IPS DF 19.7 (cell line): ENCODE results near the gene PHF12.
"Not testable (repeated sequence)": the region's sequence is repeated elsewhere in the genome, so short reads cannot be mapped to it uniquely, and the experiment has no call there.

ENCODE experiments used
- DNase-seq: peaks from one replicate; pipeline ENCODE4 v3.0.0-alpha.2; 2013; ENCODE audit warnings: low read depth, low spot score

Gene PHF12

DNA sequence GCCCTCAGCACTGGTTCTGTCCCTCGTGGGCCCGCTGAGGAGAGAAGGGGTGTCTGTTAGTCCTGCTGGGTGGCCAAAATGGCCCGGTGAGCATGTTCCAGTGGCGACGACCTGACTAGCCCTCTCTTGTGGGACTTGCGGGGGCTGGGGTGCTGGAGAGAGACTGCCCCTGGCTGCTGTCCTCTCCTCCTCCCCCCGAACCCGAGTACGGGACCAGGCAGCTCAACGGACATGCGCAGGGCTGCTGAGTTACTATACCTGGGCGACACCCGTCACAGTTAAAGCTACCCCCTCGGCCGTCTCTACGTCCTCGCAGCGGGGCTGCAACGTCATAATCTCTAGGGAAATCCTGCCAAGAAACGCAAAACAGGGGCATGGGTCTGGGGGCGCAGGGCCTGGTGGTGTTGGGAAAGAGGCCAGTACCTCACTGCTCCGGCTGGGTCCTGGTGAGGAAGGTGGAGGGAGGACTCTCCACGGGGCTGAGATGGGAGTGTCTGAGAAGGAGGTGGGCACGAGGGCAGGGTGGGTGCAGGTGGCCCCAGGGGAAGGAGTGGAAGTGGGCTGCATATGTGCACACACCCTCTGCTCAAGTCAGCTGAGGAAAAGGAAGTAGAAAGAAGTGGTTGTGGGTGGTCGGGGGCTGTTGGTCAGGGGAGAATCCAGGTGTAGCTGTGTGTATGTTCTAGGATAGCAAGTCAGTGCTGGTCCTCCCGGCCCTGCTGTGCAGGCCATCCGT lies 67.2 kb downstream of the PHF12 start:
- no peak for DNase-seq

GRCh38 chr17:28882154-28882895 lies 69.0 kb downstream of the PHF12 start:
- DNase-seq: no peak

- DNase-seq: no peak
Observed at GRCh38 chr17:28881533-28882056, 69.7 kb downstream of the PHF12 start.

DNA sequence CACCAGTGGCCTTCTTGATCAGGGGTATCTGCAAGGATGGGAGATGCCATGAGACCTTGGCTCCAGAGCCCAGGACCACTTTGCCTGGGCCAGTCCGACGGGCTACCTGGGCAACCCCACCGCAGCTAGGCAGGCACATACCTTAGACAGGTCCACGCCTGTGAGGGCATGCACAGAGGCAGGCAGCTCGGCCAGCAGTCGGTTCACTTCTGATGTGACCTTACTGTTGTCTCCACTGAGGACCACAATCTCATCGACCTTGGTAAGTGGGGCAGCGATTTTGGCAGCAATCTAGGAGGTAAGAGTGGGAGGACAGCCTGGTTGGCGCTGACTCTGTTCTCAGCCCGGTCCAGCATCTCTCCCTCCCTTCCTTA lies 70.8 kb downstream of the PHF12 start:
- DNase-seq: no peak

DNA sequence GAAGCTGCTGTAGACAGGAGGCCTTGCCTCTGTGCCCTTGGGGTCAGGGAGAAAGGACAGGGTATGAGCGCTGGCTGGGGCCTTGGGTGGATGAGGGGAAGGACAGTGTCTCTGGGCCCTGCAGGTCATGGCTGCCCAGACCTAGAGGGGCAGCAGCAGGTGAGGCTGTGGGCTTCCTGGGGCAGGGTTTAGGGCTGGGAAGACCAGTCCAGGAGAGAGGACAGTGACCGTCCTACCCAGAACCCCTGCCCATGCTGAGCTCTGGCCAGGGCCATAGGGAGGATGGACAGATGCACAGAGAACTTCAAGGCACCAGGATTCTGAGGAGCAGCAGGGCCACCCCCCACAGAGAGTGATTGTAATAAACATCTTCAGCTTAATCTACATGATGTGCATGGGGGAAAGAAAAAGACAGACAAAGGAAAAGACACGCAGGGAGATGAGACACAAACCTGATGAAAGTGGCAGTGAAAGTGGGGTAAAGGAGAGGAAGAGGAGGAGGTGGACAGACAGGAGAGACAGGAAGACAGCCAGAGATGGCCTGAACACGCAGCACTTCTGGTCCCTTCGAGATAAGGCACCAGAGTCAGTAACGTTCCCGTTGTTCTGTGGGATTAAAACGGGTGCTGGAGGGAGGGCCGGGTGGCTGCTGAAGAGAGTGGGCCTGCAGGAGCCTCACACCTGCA lies 71.3 kb downstream of the PHF12 start:
- DNase-seq: no peak

GRCh38 chr17:28878981-28879380 lies 72.3 kb downstream of the PHF12 start:
- DNase-seq: peak; percentile 71

DNA sequence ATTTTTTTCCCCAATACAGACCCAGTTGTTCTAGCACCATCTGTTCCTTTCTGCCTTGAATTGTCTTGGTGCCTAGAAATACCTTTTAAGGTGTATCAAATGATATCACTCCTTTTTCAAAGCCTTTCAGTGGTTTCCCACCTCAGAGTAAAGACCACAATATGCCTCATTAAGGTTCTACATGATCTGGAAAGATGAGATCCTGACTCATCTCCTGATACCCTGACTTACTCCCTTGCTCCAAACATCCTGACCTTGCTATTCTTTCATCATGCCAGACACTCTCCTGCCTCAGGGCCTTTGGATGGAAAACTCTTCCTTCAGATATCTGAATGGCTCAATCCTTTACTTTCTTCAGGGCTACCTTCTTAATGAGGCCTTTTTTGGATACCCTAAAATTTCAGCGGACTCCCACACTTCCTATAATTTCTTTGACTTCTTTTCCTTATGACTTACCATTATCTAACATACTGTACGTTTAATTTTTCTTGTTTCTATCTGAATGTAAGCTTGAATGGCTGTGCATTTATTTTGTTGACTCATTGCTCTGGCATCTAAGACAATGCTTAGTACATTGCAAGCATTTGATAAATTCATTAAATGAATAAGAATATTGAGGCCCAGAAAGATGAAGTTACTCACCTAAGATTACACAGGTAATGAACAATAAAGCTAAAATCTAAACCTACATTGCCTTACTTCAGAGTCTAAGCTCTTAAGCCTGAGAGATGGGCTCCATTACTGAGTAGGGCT lies 73.0 kb downstream of the PHF12 start:
- no peak for DNase-seq

GRCh38 chr17:28877150-28877711 lies 74.1 kb downstream of the PHF12 start:
- not testable (repeated sequence) for DNase-seq

DNA sequence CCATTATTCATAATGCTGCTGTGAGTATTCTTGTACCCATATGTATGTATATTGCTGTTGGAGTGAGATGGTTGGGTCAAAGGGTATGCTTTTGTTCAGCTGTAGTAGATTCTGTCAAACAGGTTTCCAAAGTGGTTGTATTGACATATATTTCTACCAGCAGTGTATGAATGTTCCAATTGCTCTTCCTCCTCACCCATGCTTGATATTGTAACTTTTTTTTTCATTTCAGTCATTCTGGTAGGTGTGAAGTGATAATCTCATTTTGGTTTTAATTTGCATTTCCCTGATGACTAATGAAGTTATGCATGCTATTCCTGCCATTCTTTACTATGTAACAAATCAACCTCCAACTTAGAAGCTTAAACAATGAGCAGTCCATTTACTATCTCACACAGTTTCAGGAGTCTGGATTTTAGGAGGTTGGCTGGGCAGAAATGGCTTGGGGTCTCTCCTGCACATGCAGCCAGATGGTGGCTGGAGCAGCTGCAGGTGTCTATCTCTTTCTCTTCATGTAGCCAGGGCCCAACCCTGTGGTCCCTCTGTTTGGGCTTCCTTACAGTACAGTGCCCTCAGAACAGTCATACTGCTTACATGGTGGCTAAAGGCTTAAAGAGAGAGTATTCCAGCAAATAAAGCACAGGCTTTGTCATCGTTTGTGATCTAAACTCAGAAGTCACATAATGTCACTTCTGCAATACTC lies 75.3 kb downstream of the PHF12 start:
- no peak for DNase-seq

- no peak for DNase-seq
Observed at GRCh38 chr17:28874750-28875149, 76.6 kb downstream of the PHF12 start.

DNA sequence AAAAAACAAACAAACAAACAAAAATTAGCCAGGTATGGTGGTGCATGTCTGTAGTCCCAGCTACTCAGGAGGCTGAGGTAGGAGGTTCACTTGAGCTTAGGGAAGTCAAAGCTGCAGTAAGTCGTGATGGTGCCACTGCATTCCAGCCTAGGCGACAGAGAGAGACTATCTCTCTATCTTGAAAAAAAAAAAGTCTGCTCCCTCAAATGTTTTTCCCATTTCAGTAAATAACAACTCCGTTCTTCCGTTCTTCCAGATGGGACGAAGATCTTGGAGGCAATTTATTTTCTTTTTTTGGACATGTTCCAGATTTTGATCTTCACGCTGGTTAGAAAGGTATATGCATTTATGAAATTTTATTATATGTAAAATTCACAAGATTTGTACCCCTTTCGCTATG lies 77.5 kb downstream of the PHF12 start:
- no peak for DNase-seq

DNA sequence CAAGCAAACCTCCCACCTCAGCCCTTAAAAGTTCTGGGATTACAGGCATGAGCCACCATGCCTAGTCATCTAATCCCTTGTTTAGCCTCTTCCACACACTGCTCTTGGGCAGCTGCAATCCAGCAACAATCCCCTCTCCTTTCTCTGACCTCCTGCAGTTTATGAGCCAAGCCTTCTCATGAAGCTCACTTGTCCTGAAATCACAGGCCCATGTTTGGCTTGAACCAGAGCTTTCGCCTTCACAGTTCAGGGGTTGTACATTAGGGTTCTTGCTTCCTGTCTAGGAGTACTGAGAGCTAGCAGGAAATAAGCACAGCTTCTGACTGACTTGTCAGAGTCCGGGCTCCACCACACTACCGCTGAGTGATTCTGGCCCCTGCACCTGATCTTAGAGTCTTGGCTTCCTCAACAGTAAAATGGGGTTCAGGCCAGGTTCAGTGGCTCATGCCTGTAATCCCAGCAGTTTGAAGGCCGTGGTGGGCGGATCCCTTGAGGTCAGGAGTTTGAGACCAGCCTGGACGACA lies 80.2 kb downstream of the PHF12 start:
- DNase-seq: no peak

GRCh38 chr17:28867276-28867675 lies 84.0 kb downstream of the PHF12 start:
- DNase-seq: no peak

- no peak for DNase-seq
Observed at GRCh38 chr17:28865946-28866752, 85.2 kb downstream of the PHF12 start.

DNA sequence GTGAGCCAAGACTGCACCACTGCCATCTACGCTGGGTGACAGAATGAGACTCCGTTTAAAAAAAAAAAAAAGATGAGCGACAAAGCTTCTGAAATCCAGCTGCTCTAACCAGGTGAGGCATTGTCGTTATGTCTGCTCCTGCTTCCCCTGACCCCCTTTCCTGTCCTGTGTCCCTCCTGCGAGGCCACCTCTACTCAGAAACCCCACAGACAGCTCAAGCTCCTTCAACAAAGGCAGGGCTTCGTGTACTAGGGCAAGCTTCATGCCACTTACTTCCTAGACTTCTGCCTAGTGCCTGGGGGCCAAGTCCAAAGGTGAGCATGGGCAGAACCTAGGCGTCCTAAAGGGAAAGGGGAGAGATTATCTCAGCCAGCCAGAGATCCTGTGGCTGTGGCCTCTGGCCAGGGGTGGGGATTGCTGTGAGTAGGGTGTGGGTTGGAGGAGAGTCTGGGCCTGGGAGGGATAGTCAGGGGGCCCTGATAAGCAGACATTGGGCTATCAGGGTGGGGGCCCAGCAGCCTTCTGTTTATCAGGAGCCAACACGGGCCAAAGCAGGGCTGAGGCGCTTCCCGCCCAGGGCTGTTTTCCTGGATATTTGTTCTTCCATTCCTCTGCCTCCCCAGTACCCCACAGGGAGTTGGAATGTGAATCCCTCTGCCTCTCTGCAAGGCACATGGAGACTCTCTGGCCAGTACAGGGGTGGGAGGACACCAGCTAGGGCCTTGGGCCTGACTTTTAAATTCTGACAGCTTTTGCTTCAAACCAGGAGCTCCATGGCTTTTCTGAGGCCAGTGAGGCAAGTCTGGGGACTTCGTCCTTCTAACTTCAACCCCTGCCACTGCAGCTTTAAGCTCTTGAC lies 86.1 kb downstream of the PHF12 start:
- no peak for DNase-seq

DNA sequence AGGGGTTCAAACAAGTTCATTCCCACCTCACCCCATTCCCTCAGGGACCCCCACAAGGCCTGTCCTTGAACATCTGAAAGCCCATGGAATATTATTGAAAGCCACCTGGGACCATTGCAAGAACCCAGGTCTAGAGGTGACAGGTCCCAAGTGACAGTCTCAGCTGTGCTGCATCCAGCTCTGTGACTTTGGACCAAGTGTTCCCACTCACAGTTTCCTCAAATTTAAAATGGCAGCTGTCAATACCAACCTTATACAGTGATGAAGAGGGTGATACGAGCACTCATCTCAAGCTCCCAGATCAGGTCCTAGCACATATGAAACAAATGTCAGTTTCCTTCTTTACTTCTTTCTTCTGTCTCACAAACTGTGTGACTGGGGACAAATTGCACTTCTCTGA lies 87.4 kb downstream of the PHF12 start:
- no peak for DNase-seq

- DNase-seq: no peak
Observed at GRCh38 chr17:28862561-28862960, 88.8 kb downstream of the PHF12 start.

GRCh38 chr17:28861393-28862203 lies 89.7 kb downstream of the PHF12 start:
- DNase-seq: no peak
